Measurements from ENCODE around the gene NCR2.

DNA sequence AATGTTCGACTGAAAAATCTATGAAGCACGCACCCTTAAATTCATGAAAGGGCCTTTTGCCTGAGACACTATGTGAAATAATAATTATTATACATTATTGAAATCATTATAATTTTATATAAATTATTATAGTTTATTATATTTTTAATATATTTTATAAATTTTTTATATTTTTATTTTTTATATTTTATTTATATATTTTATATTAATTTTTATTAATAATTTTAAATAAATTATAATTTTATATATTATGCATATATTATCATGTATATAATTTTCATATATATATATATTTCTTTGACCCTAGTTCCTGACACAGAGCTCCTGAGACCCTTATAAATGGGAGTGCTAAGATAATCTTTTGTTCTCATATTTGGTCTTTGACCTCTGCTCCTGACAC lies 13.5 kb downstream of the NCR2 start:
- TF ChIP-seq, protein P1, sequence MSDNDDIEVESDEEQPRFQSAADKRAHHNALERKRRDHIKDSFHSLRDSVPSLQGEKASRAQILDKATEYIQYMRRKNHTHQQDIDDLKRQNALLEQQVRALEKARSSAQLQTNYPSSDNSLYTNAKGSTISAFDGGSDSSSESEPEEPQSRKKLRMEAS (IDR thresholded peaks at IDR 0.05): no peak
- TF ChIP-seq RAD21 (IDR thresholded peaks at IDR 0.05; ENCODE audit: low read depth): no peak

Data from Ishikawa (cell line).